ENCODE results near the gene NAALADL2.

NAALADL2 gene

GRCh38 chr3:174940151-174940550 lies 81.0 kb downstream of the NAALADL2 start:
- Mint-ChIP-seq H3K27ac (no peak overlapping the region), H3K27me3 (no peaks in the 10 kb centered on the region), H3K9me3 (ENCODE audit: low read depth) (peaks cover 11% of the 10 kb centered on the region), H3K4me3 (no peak overlapping the region), H3K4me1 (ENCODE audit: low read depth) (no peaks in the 10 kb centered on the region), H3K36me3 (no peaks in the 10 kb centered on the region)

GRCh38 chr3:174945276-174945675 lies 86.1 kb downstream of the NAALADL2 start:
- no peak overlapping the region for H3K27ac Mint-ChIP-seq
- no peaks in the 10 kb centered on the region for H3K36me3 Mint-ChIP-seq
- no peak overlapping the region for H3K4me3 Mint-ChIP-seq
- H3K27me3 Mint-ChIP-seq, result no peaks in the 10 kb centered on the region
- no peaks in the 10 kb centered on the region for H3K4me1 Mint-ChIP-seq (ENCODE audit: low read depth)
- peaks cover 7% of the 10 kb centered on the region for H3K9me3 Mint-ChIP-seq (ENCODE audit: low read depth)

GRCh38 chr3:174945951-174946350 lies 86.8 kb downstream of the NAALADL2 start:
- no peaks in the 10 kb centered on the region for H3K36me3 Mint-ChIP-seq
- no peak overlapping the region for H3K4me3 Mint-ChIP-seq
- H3K4me1 Mint-ChIP-seq (ENCODE audit: low read depth), result no peaks in the 10 kb centered on the region
- no peak overlapping the region for H3K27ac Mint-ChIP-seq
- no peaks in the 10 kb centered on the region for H3K27me3 Mint-ChIP-seq
- H3K9me3 Mint-ChIP-seq (ENCODE audit: low read depth), result peaks cover 3% of the 10 kb centered on the region

GRCh38 chr3:174949523-174949922 lies 90.4 kb downstream of the NAALADL2 start:
- Mint-ChIP-seq H3K27me3 (no peaks in the 10 kb centered on the region), H3K4me3 (no peak overlapping the region), H3K27ac (no peak overlapping the region), H3K4me1 (ENCODE audit: low read depth) (no peaks in the 10 kb centered on the region), H3K9me3 (ENCODE audit: low read depth) (no peaks in the 10 kb centered on the region), H3K36me3 (no peaks in the 10 kb centered on the region)

GRCh38 chr3:174951034-174951433 lies 91.9 kb downstream of the NAALADL2 start:
- H3K9me3 Mint-ChIP-seq (ENCODE audit: low read depth), result no peaks in the 10 kb centered on the region
- no peak overlapping the region for H3K4me3 Mint-ChIP-seq

GRCh38 chr3:174951498-174952005 lies 92.4 kb downstream of the NAALADL2 start:
- no peaks in the 10 kb centered on the region for H3K4me1 Mint-ChIP-seq (ENCODE audit: low read depth)
- H3K4me3 Mint-ChIP-seq, result no peak overlapping the region

More at GRCh38 chr3:174951034-174951433, 91.9 kb downstream of the NAALADL2 start:
- Mint-ChIP-seq H3K27ac (no peak overlapping the region), H3K27me3 (no peaks in the 10 kb centered on the region), H3K4me1 (ENCODE audit: low read depth) (no peaks in the 10 kb centered on the region), H3K36me3 (no peaks in the 10 kb centered on the region)

GRCh38 chr3:174953068-174953467 lies 93.9 kb downstream of the NAALADL2 start:
- H3K9me3 Mint-ChIP-seq (ENCODE audit: low read depth), result no peaks in the 10 kb centered on the region
- H3K36me3 Mint-ChIP-seq, result no peaks in the 10 kb centered on the region
- no peaks in the 10 kb centered on the region for H3K4me1 Mint-ChIP-seq (ENCODE audit: low read depth)
- H3K27me3 Mint-ChIP-seq, result no peaks in the 10 kb centered on the region
- H3K27ac Mint-ChIP-seq, result no peak overlapping the region
- H3K4me3 Mint-ChIP-seq, result no peak overlapping the region

More at GRCh38 chr3:174951498-174952005, 92.4 kb downstream of the NAALADL2 start:
- Mint-ChIP-seq H3K9me3 (ENCODE audit: low read depth) (no peaks in the 10 kb centered on the region), H3K27ac (no peak overlapping the region), H3K36me3 (no peaks in the 10 kb centered on the region), H3K27me3 (no peaks in the 10 kb centered on the region)

GRCh38 chr3:174955513-174956016 lies 96.4 kb downstream of the NAALADL2 start:
- H3K27ac Mint-ChIP-seq, result no peak overlapping the region
- no peaks in the 10 kb centered on the region for H3K4me1 Mint-ChIP-seq (ENCODE audit: low read depth)
- H3K36me3 Mint-ChIP-seq, result no peaks in the 10 kb centered on the region
- H3K27me3 Mint-ChIP-seq, result no peaks in the 10 kb centered on the region
- no peak overlapping the region for H3K4me3 Mint-ChIP-seq
- no peaks in the 10 kb centered on the region for H3K9me3 Mint-ChIP-seq (ENCODE audit: low read depth)

GRCh38 chr3:174957081-174957480 lies 97.9 kb downstream of the NAALADL2 start:
- no peak overlapping the region for H3K4me3 Mint-ChIP-seq
- no peaks in the 10 kb centered on the region for H3K9me3 Mint-ChIP-seq (ENCODE audit: low read depth)
- no peaks in the 10 kb centered on the region for H3K4me1 Mint-ChIP-seq (ENCODE audit: low read depth)
- no peaks in the 10 kb centered on the region for H3K27me3 Mint-ChIP-seq
- no peak overlapping the region for H3K27ac Mint-ChIP-seq
- H3K36me3 Mint-ChIP-seq, result no peaks in the 10 kb centered on the region

GRCh38 chr3:174957551-174958001 lies 98.4 kb downstream of the NAALADL2 start:
- Mint-ChIP-seq H3K27me3 (no peaks in the 10 kb centered on the region), H3K4me1 (ENCODE audit: low read depth) (no peaks in the 10 kb centered on the region), H3K36me3 (no peaks in the 10 kb centered on the region), H3K4me3 (no peak overlapping the region), H3K9me3 (ENCODE audit: low read depth) (no peaks in the 10 kb centered on the region), H3K27ac (no peak overlapping the region)

- Mint-ChIP-seq H3K4me1 (ENCODE audit: low read depth) (no peaks in the 10 kb centered on the region), H3K27me3 (no peaks in the 10 kb centered on the region), H3K36me3 (no peaks in the 10 kb centered on the region), H3K9me3 (ENCODE audit: low read depth) (no peaks in the 10 kb centered on the region), H3K4me3 (no peak overlapping the region), H3K27ac (no peak overlapping the region)
Measured at GRCh38 chr3:174958671-174959328, 99.7 kb downstream of the NAALADL2 start.

- H3K36me3 Mint-ChIP-seq, result no peaks in the 10 kb centered on the region
Measured at GRCh38 chr3:174959556-174960065, 100.5 kb downstream of the NAALADL2 start.

GRCh38 chr3:174960898-174961297 lies 101.8 kb downstream of the NAALADL2 start:
- Mint-ChIP-seq H3K4me3 (no peak overlapping the region), H3K27me3 (no peaks in the 10 kb centered on the region), H3K27ac (no peak overlapping the region), H3K4me1 (ENCODE audit: low read depth) (no peaks in the 10 kb centered on the region), H3K9me3 (ENCODE audit: low read depth) (no peaks in the 10 kb centered on the region), H3K36me3 (no peaks in the 10 kb centered on the region)

More at GRCh38 chr3:174959556-174960065, 100.5 kb downstream of the NAALADL2 start:
- H3K27me3 Mint-ChIP-seq, result no peaks in the 10 kb centered on the region
- H3K4me1 Mint-ChIP-seq (ENCODE audit: low read depth), result no peaks in the 10 kb centered on the region
- no peak overlapping the region for H3K4me3 Mint-ChIP-seq
- H3K9me3 Mint-ChIP-seq (ENCODE audit: low read depth), result no peaks in the 10 kb centered on the region
- H3K27ac Mint-ChIP-seq, result no peak overlapping the region

GRCh38 chr3:174973465-174973864 lies 114.3 kb downstream of the NAALADL2 start:
- H3K9me3 Mint-ChIP-seq (ENCODE audit: low read depth), result peaks cover 6% of the 10 kb centered on the region
- H3K27ac Mint-ChIP-seq, result no peak overlapping the region
- no peaks in the 10 kb centered on the region for H3K27me3 Mint-ChIP-seq
- H3K4me1 Mint-ChIP-seq (ENCODE audit: low read depth), result no peaks in the 10 kb centered on the region
- H3K4me3 Mint-ChIP-seq, result no peak overlapping the region
- H3K36me3 Mint-ChIP-seq, result no peaks in the 10 kb centered on the region

- no peaks in the 10 kb centered on the region for H3K4me1 Mint-ChIP-seq (ENCODE audit: low read depth)
- no peak overlapping the region for H3K4me3 Mint-ChIP-seq
- H3K27me3 Mint-ChIP-seq, result no peaks in the 10 kb centered on the region
- no peak overlapping the region for H3K27ac Mint-ChIP-seq
- peaks cover 4% of the 10 kb centered on the region for H3K9me3 Mint-ChIP-seq (ENCODE audit: low read depth)
- no peaks in the 10 kb centered on the region for H3K36me3 Mint-ChIP-seq
Measured at GRCh38 chr3:174986685-174987084, 127.6 kb downstream of the NAALADL2 start.
